GM19043 (cell line): ENCODE measurements around the gene ENTPD5.
"Not testable (repeated sequence)": the region's sequence is repeated elsewhere in the genome, so short reads cannot be mapped to it uniquely, and the experiment has no call there.

Experiments used
- ATAC-seq: cut with Tn5 transposase; IDR thresholded peaks from one replicate; pipeline ENCODE4 v1.9.1; 2021; ENCODE audit warnings: low read depth; ENCODE audit not compliant: unreplicated experiment

The ENTPD5 gene

DNA sequence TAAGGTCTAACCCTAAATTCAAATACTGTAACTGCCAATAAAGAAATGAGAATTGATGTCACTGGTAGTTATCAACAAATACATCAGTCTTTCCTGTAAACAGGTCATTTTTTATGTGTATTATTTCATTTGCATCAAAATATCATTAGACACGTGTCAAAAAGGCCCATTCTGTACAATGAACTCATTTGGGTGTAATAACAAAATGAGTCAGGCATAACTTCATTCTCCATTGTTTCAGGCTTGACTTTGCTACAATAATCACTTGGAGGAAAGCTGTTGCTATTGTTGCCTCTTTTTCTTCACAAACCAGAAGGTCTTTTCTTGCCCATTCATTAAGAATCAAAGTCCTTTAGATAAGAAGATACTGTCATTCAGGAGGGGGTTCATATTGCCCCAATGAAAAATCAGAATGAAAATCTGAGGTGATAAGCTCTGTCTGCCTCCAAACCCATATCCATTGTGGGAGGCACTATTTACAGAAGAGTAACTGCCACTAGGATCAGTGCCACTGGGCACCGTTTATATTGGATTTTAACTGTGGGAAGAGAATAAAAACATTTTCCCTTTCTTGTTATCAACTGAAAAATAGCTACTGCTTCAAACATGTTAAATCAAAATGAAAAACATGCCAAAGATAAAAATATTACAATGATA lies 10.1 kb downstream of the ENTPD5 start:
- ATAC-seq = no peak

DNA sequence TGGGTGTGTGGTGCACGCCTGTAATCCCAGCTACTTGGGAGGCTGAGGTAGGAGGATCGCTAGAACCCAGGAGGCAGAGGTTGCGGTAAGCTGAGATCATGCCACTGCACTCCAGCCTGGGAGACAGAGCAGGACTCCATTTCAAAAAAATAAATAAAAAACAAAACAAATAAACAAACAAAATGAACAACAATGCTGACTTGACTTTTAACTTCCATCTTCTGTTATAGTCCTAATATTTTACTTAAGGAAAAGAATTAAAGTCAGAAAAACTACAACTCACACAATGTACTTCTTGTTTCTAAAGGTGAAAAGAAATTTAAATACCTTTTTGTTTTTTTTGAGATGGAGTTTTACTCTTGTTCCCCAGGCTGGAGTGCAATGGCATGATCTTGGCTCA lies 13.4 kb downstream of the ENTPD5 start:
- ATAC-seq = not testable (repeated sequence)

DNA sequence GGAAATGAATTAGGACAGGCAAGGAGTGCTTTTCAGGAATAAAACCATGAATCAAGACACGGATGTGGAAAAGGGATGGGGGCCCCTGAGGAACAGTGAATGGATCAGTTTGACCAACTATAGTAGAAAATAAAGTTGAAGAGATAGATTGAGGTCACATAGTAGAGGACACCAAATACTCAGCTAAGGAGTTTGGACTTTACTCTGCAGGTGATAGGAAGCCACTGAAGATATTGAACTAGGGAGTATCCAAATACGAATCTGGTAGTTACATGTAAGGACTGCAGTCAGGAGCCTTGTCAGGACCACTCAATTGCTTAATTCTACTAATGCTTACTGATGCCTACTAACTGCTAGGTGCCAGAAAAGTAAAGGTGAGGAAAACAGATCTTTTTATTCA lies 20.4 kb downstream of the ENTPD5 start:
- no peak for ATAC-seq

DNA sequence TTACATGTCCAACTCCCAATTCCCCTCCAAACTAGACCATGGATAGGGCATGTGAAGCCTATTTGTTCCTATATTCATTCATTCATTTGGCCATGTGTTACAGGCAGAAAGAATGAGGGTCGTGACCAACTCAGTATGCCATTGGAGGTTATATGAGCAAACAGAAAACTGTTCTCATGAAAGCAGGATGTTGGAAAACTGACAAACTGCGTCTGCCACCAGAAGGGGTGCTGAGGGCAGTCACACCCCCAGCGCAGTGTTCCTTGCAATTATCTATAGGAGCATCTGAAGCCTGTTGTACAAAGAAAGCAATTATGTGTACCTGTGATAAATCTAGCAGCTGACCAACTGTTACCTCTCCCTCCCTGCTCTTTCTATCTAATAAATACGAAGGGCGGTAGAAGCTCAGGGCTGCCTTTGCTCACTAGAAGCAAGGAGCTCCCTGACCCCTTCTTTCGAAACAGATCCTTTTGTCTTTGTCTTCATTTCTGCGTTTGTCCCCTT lies 21.1 kb downstream of the ENTPD5 start:
- ATAC-seq = no peak

DNA sequence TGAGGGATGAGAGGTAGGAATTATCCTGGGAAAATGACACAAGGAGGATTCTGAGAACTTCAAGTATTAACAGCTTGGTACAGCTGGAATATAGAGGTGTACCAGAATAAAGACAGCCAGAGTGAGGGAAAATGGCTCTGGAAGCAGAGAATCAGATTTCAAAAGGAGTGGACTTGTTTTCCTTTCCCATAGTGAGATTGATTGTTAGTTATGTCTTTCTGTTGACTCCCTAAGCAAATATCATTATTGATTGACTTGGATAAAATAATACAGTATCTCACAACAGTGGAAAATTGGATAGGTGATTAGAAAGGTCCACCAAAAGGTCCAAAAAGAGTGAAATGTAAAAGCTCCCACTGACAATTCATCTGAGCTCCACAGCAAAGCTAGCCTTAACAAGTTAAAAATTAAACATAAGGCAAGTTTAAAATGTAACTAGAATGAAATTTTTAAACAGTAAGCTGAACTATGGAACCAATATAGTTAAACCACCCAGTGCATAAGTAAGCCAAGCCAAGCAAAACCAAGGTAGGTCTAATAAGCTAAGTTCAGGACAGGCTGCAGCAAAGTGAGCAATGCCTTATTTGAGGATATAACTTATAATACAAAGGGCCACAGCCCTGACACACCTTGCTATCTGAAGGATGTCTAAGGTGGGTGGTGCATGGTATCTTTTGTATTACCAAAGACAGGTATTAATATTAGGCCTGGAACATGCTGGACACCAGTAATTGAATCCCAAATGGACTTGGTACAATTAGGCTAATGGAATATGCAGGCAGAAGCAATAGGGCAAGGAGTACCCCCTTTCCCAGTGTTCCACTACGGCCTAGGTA lies 21.8 kb downstream of the ENTPD5 start:
- ATAC-seq = no peak

DNA sequence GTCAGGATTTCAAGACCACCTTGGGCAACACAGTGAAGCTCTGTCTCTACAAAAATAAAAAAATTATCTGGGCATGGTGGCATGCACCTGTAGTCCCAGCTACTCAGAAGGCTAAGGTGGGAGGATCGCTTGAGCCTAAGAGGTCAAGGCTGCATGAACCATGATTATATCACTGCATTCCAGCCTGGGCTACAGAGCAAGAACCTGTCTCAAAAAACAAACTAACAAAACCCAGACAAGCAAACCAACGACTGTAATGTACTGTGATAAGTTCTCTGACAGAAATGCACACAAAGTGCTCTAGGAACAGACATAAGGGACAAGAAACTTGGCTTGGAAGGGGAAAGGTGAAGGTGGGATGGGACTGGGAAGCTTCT lies 22.4 kb downstream of the ENTPD5 start:
- no peak for ATAC-seq

DNA sequence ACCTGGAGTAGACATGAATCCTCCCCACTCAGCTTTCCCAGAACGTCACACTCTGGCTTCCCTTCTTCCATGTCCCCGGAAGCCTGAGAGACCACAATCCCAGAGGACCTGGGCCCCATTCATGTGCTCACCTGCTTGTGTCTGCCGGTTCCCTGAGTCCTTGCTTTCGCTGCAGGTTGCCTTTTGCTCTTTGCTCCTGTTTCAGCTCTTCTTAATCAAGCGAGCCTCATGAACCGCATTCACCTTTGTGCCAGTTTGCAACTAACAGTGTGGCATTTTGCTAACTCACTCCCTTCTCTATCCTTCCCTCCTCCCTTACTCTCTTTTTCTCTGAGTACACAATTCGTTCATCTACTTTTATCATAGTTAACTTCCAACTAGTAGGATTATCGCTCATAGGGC lies 23.1 kb downstream of the ENTPD5 start:
- no peak for ATAC-seq

DNA sequence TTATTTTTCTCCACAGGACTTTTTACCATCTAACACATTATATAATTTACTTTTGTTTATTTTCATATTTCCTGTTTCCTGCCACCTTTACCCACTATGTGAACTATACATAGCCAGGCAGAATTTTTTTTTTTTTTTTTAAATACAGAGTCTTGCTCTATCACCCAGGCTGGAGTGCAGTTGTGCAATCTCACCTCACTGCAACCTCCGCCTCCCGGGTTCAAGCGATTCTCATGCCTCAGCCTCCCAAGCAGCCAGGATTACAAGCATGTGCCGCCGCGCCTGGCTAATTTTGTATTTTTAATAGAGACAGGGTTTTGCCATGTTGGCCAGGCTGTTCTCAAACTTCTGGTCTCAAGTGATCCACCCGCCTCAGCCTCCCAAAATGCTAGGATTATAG lies 24.2 kb downstream of the ENTPD5 start:
- not testable (repeated sequence) for ATAC-seq

DNA sequence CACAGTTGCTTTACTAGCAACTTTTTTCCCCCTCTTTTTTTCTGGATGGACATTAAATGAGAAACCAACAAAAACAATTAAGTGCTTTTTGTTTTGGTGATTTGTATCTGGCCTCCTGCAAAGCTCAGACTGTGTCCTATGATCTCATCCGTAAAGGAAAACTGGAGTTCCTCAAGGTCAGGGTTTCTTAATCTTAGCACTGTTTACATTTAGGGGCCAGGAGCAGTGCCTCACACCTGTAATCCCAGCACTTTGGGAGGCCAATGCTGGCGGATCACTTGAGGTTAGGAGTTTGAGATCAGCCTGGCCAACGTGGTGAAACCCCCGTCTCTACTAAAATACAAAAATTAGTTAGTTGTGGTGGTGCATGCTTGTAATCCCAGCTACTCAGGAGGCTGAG lies 28.0 kb downstream of the ENTPD5 start:
- ATAC-seq = no peak

DNA sequence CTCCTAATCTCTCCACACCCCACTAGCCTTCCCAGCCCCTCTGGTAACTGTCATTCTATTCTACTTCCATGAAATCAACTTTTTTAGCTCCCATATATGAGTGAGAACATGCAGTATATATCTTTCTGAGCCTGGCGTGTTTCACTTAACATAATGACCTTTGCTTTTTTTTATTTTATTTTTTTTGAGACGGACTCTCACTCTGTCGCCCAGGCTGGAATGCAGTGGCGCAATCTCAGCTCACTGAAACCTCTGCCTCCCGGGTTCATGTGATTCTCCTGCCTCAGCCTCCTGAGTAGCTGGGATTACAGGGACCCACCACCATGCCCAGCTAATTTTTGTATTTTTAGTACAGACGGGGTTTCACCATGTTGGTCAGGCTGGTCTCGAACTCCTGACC lies 30.4 kb downstream of the ENTPD5 start:
- not testable (repeated sequence) for ATAC-seq

DNA sequence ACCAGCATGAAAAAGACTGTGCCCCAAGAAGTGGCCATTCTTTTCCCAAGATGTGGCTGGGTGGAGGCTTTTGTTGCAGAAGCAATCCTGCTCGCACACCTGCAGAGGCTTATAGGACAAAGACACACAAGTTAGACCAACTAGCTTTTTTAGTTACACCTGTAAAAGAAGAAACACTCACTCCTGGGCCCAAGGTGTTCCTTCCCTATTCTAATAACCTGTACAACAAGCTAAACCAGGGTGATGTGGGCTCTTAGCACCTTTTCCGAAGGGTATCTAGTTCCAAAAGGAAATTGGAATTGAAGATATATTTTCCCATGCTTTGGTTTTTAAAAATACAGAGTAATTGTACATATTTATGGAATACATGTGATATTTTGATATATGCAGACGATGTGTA lies 31.0 kb downstream of the ENTPD5 start:
- no peak for ATAC-seq

DNA sequence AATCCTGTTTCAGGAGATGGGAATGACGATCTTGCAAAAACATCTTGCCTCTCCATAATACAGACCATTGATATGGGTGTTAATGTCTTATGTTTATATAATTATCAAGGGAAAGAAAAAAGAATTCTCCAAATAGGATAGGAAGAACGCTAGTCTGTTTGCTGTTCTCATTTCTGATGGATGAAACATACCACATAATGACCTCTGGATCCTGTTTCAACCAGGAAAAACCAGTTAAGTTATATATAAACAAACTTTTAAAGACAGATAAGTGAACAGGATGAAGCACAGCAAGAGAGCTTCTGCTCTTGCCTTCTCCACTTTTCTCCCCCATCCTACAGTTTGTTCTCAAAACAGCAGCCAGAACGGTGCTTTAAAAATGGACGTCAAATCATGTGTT lies 41.2 kb downstream of the ENTPD5 start:
- no peak for ATAC-seq

DNA sequence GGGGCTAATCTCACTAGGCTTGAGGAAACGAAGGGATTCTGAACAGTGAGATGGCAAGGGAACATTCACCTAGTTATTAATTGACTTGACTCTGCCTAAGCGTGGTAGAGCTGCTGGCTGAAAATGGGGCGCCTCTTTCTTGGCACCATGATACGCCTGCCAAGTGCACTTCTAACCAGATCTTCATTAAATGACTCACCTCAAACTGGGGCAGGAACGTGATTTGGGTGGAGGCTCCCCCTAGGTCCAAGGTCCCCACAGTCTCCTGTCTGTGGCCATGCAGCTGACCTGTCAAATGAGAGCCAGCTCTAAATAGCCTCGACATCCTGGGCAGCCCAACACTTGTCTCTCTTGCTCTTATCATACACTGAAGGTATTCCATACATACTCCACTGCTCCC lies 43.0 kb downstream of the ENTPD5 start:
- ATAC-seq = no peak

DNA sequence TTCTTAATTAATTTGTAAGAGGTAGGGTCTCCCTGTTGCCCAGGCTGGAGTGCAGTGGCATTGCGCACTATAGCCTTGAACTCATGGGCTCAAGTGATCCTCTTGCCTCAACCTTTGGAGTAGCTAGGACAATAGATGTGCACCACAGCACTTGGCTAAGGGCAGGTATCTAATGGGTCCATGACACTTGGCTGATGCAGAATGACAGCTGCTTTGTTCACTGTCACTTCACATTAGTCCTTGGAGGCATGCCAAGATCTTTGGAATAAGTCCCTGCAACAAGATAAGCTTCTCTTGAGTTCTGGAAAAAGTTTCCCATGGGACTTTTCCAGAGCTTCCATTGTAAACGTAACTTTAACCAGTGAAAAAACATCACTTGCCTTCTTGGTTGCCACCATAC lies 45.6 kb downstream of the ENTPD5 start:
- no peak for ATAC-seq

DNA sequence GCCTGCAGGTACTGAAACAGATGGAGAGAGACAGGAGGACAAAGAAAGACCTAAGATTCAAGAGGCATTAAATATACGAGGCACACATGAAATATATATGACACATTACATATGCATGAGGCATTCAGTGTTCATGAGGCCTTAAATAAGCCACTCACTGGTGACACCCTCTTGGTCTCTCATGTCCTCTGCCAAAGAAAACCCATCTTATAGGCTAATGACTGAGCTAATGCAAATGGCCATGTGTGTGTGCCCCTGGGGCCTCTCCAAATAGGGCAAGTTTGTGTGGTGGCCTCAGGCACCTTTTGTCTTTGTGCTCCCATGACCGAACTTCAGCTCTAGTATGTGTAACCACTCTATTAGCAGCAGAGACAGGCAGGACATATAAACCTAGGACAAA lies 50.2 kb downstream of the ENTPD5 start:
- ATAC-seq = no peak

DNA sequence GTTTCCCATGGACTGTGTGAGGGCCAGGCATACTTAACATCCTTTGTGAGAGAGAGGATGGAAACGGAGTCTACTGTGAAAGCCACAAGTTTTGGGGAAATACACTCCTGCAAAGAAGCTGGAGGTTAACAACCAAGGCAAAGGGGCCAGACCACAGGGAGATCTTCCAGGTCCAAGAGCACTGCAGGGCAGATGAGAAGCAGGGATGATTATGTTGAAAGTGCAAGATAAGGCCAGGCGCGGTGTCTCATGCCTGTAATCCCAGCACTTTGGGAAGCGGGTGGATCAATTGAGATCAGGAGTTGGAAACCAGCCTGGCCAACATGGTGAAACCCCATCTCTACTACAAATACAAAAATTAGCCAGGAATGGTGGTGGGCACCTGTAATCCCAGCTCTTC lies 53.9 kb downstream of the ENTPD5 start:
- no peak for ATAC-seq

DNA sequence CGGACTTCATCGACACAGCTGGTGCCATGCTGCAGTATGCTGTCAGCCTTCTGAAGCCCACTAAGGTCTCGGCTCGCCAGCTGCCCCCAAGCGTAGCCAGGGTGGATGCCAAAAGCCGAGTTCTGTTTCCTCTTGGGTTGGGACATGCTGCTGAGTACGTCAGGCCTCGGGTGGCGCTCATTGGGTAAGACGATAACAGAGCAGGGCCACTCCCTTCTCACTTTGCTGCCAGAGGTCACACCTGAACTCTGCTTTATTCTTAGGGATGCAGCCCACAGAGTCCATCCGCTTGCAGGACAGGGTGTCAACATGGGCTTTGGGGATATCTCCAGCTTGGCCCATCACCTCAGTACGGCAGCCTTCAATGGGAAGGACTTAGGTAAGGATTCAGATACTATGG lies 57.9 kb downstream of the ENTPD5 start:
- ATAC-seq = no peak

DNA sequence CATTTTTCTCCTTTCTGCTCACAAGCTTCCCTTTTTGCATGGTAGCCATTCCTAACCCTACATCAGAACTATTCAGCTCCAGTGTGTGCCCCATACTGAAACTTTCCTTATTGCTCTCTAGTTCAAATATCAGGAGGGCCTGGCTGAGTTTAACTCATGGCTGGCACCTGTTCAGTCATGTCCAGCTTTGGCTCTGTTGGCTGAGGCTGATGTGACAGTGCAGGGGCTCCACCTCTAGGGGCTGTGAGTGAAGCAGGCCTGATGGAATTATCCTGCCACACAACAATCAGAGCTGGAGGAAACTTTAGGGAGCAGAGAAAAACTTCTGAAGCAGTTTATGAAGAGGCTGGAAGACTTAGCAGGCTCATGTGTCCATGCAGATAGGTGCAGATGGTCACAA lies 60.5 kb downstream of the ENTPD5 start:
- ATAC-seq = no peak

DNA sequence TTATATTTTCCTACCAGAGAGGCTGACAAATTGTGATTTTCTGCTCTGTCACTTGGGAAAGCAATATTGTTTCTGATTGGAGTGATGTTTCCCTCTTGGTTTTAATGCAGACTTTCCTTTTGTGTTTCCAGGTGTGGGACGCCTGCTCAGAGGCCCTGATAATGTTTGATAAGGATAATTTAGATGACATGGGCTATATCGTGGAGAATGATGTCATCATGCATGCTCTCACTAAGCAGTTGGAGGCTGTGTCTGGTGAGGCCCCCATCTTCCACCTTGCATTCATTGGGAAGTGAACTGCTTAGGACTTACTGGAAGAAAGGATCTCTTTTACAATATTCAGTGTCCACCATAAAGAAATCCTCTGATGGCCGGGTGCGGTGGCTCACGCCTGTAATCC lies 63.4 kb downstream of the ENTPD5 start:
- ATAC-seq = no peak

DNA sequence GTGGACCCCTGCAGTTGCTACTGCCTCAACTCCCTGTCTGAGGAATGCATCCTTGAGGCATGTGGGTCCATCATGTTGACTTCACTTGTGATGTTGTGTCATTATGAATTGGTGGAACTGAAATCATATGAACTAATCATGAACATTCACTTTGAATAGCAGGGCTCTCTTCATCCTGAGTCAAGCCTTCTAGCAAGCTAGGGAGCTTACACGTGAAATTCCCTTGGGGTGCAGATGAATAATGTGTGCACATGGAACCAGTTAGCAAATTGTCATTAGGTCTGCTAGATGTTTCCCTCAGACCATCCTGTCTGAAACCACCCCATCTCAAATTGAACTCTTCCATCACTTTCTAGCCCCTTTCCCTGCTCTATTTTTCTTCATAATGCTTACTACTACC lies 65.4 kb downstream of the ENTPD5 start:
- no peak for ATAC-seq

DNA sequence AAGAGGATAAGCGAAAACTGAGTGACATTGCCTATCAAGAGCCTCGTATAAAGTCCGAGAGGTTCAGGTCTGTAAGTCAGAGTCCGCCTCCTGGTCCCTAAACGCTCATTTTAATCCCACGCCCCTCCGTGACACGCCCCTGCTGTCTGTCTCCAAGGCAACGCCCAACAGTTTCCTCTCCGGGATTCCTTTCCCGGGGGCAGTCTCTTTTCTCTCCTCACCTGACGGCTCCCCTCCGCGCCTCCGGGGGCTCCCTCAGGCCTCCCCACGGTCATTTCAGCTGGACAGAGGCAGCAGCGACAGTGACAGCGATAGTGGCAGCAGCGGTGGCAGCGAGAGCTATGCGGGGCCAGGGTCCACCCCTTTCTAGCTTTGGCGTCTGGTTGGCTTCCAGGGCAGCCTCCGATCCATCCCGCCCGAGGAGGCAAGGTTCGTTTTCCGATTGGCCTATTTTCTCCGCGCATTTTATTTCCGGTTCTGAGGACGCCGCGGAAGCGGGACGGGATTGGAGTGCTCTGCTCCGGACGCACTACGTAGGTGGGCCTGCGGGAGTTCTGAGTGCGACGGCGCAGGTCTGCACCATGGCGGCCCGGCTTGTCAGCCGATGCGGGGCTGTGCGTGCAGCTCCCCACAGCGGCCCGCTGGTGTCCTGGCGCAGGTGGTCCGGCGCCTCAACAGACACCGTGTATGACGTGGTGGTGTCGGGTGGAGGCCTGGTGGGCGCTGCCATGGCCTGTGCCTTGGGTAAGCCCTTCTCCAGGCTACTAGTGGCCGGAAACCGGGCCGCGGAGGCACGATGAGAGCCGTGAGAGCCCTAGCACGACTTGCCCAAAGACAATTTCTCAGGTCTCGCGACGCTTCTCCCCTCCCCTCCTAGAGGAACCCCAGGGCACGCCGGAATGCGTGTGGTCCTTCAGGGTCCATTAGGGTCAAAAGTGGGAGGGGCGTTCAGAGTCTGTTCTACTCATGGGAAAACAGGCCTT lies 69.0 kb downstream of the ENTPD5 start, which contains the start of the genes COQ6 and FAM161B:
Gene COQ6 (plus strand): TSS at position 551 of the 983 bp plus-strand sequence. CDS start 31 bp downstream, at position 582.
Gene FAM161B (minus strand): TSS at position 343 of the 983 bp plus-strand sequence. CDS start 68 bp downstream, at position 275.
- peak; percentile 91 for ATAC-seq
